SK-N-MC (cell line): Measurements from ENCODE around the gene VPS41.

Experiments
- DNase-seq: peaks from one replicate; pipeline ENCODE4 v3.0.0-alpha.2; 2011; ENCODE audit warnings: low read depth, low spot score
- H3K27ac ChIP-seq: fragments of 200-600 bp; sonication (generic); 2 replicates; pipeline ENCODE4 v1.5.1; 2016; ENCODE audit warnings: mixed run types
- H3K36me3 ChIP-seq: fragments of 200-600 bp; sonication (generic); 2 replicates; pipeline ENCODE4 v1.6.1; 2017; ENCODE audit warnings: antibody characterized with exemption, low read length, mixed read lengths; ENCODE audit not compliant: insufficient read depth
- H3K4me3 ChIP-seq: fragments of 200-600 bp; sonication (generic); 2 replicates; pipeline ENCODE4 v1.5.1; 2016
- H3K9ac ChIP-seq: fragments of 200-600 bp; sonication (generic); 2 replicates; pipeline ENCODE4 v1.8.0; 2017; ENCODE audit warnings: mixed run types, mixed read lengths; ENCODE audit not compliant: insufficient read length
- H3K9me3 ChIP-seq: fragments of 200-600 bp; sonication (generic); 2 replicates; pipeline ENCODE4 v1.6.1; 2017; ENCODE audit warnings: low read depth, mild to moderate bottlenecking, antibody characterized with exemption, low read length, moderate library complexity, mixed read lengths
- EZH2 ChIP-seq: fragments of 200-600 bp; sonication (generic); IDR thresholded peaks from one replicate; pipeline ENCODE4 v1.6.1; 2017; ENCODE audit warnings: antibody characterized with exemption
- FOXP2 ChIP-seq: optimal IDR thresholded peaks from 2 replicates; pipeline ENCODE3; 2011; ENCODE audit warnings: mild to moderate bottlenecking, moderate library complexity; ENCODE audit not compliant: insufficient read depth; ENCODE audit errors: extremely low read length, control extremely low read depth
- POLR2AphosphoS5 ChIP-seq: IDR thresholded peaks from 2 replicates; pipeline ENCODE4 v1.6.1; 2012; ENCODE audit warnings: mild to moderate bottlenecking, low read depth, low read length, borderline replicate concordance

VPS41 gene

GRCh38 chr7:38834357-38834756 is 74.6 kb downstream of the VPS41 start:
- no peak overlapping the region for H3K4me3 ChIP-seq
- TF ChIP-seq EZH2, result no peak
- TF ChIP-seq FOXP2, result no peak
- TF ChIP-seq POLR2AphosphoS5, result no peak

GRCh38 chr7:38833329-38833728 is 75.7 kb downstream of the VPS41 start:
- Histone ChIP-seq H3K4me3 (no peak overlapping the region), H3K36me3 (no peaks in the 10 kb centered on the region), H3K9me3 (no peaks in the 10 kb centered on the region), H3K27ac (no peak overlapping the region), H3K9ac (no peak overlapping the region)
- TF ChIP-seq POLR2AphosphoS5 (no peak), FOXP2 (no peak), EZH2 (no peak)
- no peak for DNase-seq

More at GRCh38 chr7:38834357-38834756, 74.6 kb downstream of the VPS41 start:
- Histone ChIP-seq H3K9ac (no peak overlapping the region), H3K9me3 (no peaks in the 10 kb centered on the region), H3K27ac (no peak overlapping the region), H3K36me3 (no peaks in the 10 kb centered on the region)
- no peak for DNase-seq

GRCh38 chr7:38831259-38831996 is 77.6 kb downstream of the VPS41 start:
- no peaks in the 10 kb centered on the region for H3K9me3 ChIP-seq
- DNase-seq, result no peak
- H3K9ac ChIP-seq, result no peak overlapping the region
- H3K36me3 ChIP-seq, result no peaks in the 10 kb centered on the region
- no peak overlapping the region for H3K27ac ChIP-seq
- TF ChIP-seq FOXP2 (no peak), POLR2AphosphoS5 (no peak), EZH2 (no peak)
- H3K4me3 ChIP-seq, result no peak overlapping the region

GRCh38 chr7:38830826-38831225 is 78.2 kb downstream of the VPS41 start:
- no peaks in the 10 kb centered on the region for H3K9me3 ChIP-seq
- no peak overlapping the region for H3K9ac ChIP-seq
- no peak for TF ChIP-seq EZH2
- TF ChIP-seq POLR2AphosphoS5, result no peak
- TF ChIP-seq FOXP2, result no peak
- no peak overlapping the region for H3K4me3 ChIP-seq
- DNase-seq, result no peak
- no peak overlapping the region for H3K27ac ChIP-seq
- no peaks in the 10 kb centered on the region for H3K36me3 ChIP-seq

GRCh38 chr7:38829488-38830165 is 79.4 kb downstream of the VPS41 start:
- no peaks in the 10 kb centered on the region for H3K36me3 ChIP-seq
- no peak for DNase-seq
- TF ChIP-seq FOXP2 (no peak), EZH2 (no peak), POLR2AphosphoS5 (no peak)
- H3K9me3 ChIP-seq, result no peaks in the 10 kb centered on the region
- H3K4me3 ChIP-seq, result no peak overlapping the region
- no peak overlapping the region for H3K27ac ChIP-seq
- no peak overlapping the region for H3K9ac ChIP-seq

- Histone ChIP-seq H3K4me3 (no peak overlapping the region), H3K9me3 (no peaks in the 10 kb centered on the region), H3K9ac (no peak overlapping the region), H3K36me3 (no peaks in the 10 kb centered on the region), H3K27ac (no peak overlapping the region)
- no peak for DNase-seq
- no peak for TF ChIP-seq POLR2AphosphoS5
- no peak for TF ChIP-seq EZH2
- TF ChIP-seq FOXP2, result no peak
These were observed 81.0 kb downstream of the VPS41 start for GRCh38 chr7:38828026-38828425.

- Histone ChIP-seq H3K9ac (no peak overlapping the region), H3K4me3 (no peak overlapping the region), H3K27ac (no peak overlapping the region), H3K36me3 (no peaks in the 10 kb centered on the region), H3K9me3 (no peaks in the 10 kb centered on the region)
- TF ChIP-seq EZH2, result no peak
- no peak for TF ChIP-seq FOXP2
- TF ChIP-seq POLR2AphosphoS5, result no peak
- DNase-seq, result no peak
These were observed 83.1 kb downstream of the VPS41 start for GRCh38 chr7:38825721-38826440.

GRCh38 chr7:38824948-38825347 is 84.0 kb downstream of the VPS41 start:
- H3K9me3 ChIP-seq, result no peaks in the 10 kb centered on the region

More at GRCh38 chr7:38824948-38825347, 84.0 kb downstream of the VPS41 start:
- no peak for DNase-seq
- TF ChIP-seq EZH2 (no peak), POLR2AphosphoS5 (no peak), FOXP2 (no peak)
- no peak overlapping the region for H3K4me3 ChIP-seq
- no peaks in the 10 kb centered on the region for H3K36me3 ChIP-seq
- H3K9ac ChIP-seq, result no peak overlapping the region
- no peak overlapping the region for H3K27ac ChIP-seq
